ENCODE data around the gene DPP10.
"Not testable (repeated sequence)": the region's sequence is repeated elsewhere in the genome, so short reads cannot be mapped to it uniquely, and the experiment has no call there.

The DPP10 gene

GRCh38 chr2:115034801-115035200, 592.4 kb downstream of the DPP10 start:
- DNase-seq, result no peak

DNA sequence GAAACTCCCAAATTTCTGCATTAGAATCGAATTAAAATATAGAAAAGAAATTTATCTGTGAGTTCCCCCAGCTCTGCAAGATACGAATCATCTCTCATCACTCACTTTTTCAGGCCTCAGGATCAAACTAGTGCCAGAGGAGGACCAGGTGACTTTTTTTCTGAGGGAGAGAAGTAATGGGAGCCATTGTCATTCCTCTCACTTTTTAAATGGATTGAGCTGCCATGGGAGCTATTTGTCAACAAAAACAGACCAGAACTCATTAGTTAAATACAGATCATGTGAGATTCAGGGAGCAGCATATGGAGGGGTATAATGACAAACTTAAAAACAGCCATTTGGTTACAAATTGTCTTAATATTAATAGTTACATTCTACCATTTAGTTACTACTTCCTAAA, 594.4 kb downstream of the DPP10 start:
- no peak for DNase-seq

- no peak for DNase-seq
Measured at GRCh38 chr2:115057473-115057872, 615.0 kb downstream of the DPP10 start.

DNA sequence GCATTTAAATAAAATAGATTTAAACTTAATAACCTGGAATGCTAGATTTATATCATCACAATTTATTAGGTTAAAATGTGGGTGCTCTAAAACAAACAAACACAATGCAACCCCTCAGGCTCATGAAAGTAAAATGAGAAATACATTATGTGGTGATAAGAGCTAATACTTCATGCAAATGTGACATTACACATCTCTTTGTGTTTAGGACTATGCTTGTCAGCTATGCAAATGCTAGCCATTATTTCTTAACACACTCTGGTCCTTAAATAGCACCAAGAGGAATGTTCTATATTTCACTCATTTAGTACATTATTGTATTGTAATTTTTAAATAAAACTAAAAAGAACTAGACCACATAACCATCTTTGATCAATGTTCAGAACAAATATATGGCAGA, 627.6 kb downstream of the DPP10 start:
- no peak for DNase-seq

DNA sequence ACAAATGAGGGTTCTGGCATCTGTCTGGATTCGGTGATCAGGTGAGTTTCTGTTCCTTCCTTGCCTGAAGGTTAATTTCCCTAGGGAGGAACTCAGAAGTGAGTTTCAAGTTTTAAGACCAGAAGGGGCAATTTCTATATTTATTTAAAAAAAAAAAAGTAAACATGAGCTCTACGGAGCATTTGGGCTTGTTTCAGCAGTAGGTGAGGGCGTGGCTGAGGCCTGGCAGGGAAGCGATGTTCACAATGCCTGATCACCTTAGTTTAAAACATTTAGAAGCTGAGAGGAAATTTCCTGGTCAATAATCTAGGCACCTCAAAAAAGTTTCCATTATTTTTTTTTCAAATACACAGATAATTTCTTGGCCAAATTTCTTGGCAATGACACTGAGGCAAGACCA, 629.1 kb downstream of the DPP10 start:
- DNase-seq, result no peak

- no peak for DNase-seq
Measured at GRCh38 chr2:115075800-115076199, 633.4 kb downstream of the DPP10 start.

GRCh38 chr2:115077626-115078025, 635.2 kb downstream of the DPP10 start:
- DNase-seq, result no peak

DNA sequence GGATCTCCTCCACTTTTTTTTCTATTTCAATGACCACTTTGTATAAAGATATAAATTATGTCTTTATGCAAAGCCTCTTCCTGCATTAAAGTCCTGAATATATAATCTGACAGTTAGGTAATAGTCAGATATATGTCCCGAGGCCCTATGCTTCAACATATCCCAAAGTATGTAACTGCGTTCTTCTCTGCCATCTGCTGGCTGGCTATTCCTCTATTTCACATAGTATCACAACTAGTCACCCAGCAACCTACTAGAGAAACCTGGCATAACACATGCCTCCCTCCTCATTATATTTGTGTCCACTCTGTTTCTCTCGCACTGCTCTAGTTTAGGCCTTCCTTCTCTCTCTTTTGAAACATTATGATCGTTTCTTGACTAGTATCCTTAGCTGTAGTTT, 640.8 kb downstream of the DPP10 start:
- no peak for DNase-seq

DNA sequence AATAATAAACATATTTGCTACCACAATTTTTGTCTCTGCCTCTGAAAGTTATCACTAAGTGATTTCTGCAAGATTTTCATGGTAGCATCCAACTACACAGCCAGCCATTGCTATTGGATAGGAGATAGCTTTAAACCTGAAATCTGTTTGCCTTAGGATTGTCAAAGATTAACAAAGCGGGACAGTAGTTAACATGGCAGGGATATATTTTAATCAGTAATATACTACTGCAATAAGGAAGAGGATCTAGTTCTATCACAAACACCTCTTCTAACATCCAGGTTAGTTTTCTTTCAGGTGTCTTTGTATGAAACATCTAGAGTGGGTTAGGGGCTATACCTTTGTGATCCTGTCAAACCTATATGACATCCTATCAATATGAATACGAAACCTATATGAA, 641.3 kb downstream of the DPP10 start:
- no peak for DNase-seq

DNA sequence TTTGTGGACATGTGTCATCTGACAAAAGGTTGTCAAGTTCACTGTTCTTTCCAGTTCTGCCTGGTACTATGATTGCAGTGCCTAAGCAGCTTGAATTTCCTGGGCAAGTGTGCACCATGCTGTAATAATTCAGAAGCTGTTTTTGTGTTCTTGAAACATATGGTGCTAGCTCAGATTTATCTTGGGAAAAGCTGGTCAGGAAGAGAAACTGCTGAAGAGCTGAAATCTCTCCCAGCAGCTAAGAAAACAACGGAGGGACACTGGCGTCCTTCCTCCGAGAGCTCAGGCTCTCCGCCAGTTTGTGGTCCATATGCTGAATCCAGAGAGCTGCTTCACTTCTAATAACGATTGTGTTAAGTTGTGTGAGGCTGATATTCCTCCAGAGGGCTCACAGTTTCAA, 642.0 kb downstream of the DPP10 start:
- no peak for DNase-seq

GRCh38 chr2:115086051-115086620, 643.7 kb downstream of the DPP10 start:
- DNase-seq, result not testable (repeated sequence)

- DNase-seq, result no peak
Measured at GRCh38 chr2:115094441-115094840, 652.0 kb downstream of the DPP10 start.

- DNase-seq, result no peak
Measured at GRCh38 chr2:115105966-115106365, 663.5 kb downstream of the DPP10 start.

DNA sequence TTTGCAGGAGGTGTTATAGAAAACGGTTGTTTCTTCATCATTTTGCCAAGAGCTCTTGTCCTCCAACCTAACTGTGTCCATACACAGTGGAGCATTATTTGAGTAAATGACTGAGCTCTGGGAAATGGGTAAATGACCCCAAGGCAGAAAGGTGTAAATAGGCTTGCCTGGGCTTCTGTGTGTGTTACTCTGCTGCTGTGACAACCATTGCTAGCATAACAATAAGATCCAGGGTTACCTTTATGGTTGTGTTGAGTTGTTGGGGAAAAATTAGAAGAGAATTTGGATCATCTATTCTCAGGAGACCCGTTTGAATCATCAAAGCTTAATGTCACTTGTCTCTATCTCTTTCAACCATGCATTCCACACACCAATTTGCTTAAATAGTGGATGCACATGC, 672.7 kb downstream of the DPP10 start:
- no peak for DNase-seq

DNA sequence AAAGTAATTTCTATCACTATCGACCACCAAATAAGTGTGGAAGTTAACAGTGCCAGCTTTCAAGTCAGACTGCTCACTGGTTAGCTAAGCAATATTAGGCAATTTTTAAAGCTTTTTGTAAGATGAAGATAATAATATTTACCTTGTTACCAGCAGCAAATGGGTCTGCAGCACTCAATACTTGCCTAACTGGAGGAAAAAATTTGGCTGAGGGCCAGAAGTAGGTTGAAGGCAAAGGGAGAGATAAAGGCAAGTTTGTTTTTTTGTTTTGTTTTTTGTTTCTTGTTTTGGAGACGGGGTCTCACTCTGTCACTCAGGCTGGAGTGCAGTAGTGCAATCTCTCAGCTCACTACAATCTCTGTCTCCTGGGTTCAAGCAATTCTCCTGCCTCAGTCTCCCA, 675.9 kb downstream of the DPP10 start:
- no peak for DNase-seq

- DNase-seq, result no peak
Measured at GRCh38 chr2:115119086-115119485, 676.6 kb downstream of the DPP10 start.

DNA sequence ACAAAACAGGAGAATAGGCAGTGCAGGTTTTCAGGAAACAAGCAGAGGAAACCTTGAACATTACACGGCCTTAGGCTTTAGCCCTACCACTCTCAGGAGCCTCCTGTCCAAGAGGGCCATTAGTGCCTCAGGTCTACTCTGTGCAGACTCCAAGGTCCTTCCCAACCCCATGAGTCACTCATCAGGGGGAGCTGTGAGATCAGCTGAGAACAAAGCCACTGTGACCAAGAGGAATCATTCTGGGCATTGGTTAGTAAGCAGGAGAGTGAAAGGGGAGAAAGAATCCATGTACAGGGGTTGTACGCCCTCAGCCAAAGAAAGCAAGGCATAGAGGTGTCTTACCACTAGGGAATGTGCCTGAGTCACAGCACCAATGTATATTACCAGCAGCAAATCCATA, 680.3 kb downstream of the DPP10 start:
- no peak for DNase-seq

DNA sequence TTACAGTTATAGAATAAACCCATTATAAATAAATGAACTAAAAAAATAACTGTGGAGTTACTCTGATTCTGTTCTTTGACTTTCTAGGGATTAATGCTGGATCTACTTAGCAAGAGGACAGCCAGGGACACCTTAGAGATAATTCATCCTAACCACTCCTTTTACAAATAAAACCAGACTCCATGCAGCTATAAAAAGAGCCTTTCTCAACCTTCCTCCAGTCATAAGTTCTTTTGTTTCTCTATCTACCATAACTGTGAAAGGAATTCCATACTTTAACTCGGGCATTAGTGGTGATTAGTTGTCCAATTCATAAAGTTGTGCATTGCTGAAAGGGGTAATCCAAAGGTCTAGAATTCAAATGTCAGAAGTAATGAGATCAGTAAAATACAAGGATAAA, 682.4 kb downstream of the DPP10 start:
- no peak for DNase-seq

DNA sequence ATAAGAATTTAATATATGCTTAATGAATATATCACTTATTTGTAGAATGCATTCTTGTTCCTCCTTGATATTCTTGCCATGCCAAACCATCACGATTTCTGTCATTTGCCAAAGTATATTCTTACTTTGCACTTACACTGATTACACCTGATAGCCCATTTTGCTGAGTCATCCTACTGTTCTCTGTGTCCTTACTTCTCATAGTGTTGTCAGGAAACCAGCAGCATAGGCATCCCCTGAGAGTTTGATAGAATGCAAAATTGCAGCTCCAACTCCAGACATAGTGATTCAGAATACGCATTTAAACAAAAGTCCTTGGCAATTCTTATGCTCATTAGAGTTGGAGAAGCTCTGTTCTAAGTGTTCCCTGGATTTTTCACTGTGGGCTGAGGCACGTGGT, 687.1 kb downstream of the DPP10 start:
- no peak for DNase-seq

DNA sequence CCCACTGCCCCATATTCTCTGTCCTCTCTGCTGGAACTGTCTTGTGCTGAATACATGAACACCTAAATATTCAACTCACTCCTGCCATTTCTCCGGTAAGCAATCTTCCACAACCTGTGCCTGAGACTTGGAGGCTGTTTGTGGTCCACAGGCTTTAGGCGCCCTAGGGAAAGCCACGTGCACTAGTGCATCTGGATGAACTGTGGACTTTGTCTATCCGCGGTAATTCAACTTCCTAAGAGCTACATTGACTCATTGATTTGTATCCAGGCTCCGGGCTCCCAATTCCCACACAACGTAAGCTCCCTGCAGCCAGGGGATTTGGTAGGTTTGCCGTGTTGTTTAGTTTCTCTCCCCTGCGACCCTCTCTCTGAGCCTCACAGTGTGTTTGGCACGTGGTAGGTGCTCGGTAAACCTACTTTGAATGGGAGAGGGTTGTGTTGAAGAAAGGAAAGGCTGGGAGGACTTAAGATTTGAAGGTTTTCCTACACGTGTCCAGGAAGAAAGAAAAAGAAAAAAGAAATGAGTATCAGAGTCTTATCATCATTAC, 718.2 kb downstream of the DPP10 start:
- DNase-seq, result no peak

DNA sequence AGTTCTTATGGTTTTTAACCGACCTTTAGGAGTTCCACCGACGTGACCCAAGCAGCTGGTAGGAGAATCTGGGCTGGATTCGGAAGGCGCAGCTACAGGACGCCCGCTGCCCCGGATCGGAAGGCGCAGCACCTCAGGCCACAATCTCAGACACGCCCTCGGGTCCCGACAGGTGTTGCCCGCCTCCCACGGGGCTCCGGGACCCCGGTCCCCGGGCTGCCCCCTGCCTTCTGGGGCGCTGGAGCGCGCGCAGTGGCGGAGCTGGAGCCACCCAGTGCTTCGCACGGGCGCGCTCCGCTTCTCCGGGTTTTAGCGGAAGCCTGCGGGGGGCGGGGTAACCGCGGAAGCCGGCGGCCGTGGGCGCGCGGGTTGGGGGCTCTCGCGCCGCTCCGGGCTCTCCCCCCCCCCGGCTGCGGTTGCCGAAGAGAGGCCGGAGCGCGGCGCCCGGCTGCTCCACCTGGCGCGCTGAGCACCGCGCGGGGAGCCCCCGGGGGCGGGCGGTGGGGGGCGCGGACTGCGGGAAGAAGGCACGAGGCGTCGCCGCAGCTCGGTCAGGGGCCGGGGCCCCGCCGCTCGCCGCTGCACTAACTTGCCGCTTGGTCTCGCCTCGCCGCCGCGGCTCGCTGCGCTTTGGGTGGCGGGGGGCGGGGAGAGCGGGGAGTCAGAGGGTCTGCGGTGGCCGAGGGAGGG, 718.8 kb downstream of the DPP10 start:
- peak; percentile 70 for DNase-seq

GRCh38 chr2:115161771-115162493, 719.5 kb downstream of the DPP10 start:
- DNase-seq, result peak; percentile 62

- no peak for DNase-seq
Measured at GRCh38 chr2:115162494-115163293, 720.3 kb downstream of the DPP10 start.
